Peyer's patch (tissue), 4 donors: ENCODE results near the gene TRAF3.

Experiments used
- CTCF ChIP-seq, 6 experiments: fragments of 450-650 bp in 4 of 6; fragments of 200-600 bp in 2 of 6; sonication (generic) in 1 of 6; IDR thresholded peaks; one replicate each; pipeline ENCODE4 v1.5.1; 2017 to 2019; ENCODE audit warnings: antibody characterized with exemption in 6 of 6, mild to moderate bottlenecking in 3 of 6, moderate library complexity in 1 of 6
- POLR2A ChIP-seq, 2 donors: fragments of 450-650 bp; IDR thresholded peaks; one replicate each; pipeline ENCODE4 v1.5.1; 2017; ENCODE audit warnings: antibody characterized with exemption in 2 of 2, mild to moderate bottlenecking in 2 of 2, moderate library complexity in 2 of 2

GRCh38 chr14:102893452-102893851, 116.2 kb downstream of the TRAF3 start:
- TF ChIP-seq POLR2A (IDR thresholded peaks at IDR 0.05), result no peak
- TF ChIP-seq CTCF (IDR thresholded peaks at IDR 0.05), result no peak
